ENCODE results near the gene ASCL1. TPM values are rescaled to one million over a fixed set of nuclear protein-coding genes. Genes with fewer than 3 reads are reported as not detected.

ASCL1 gene
- total RNA-seq, 1 experiment from 2014 or later: 0.07 TPM

GRCh38 chr12:102907918-102908317 is 49.6 kb upstream of the ASCL1 start (continued):
- TF ChIP-seq MLX (CRISPR knock-in tag; IDR thresholded peaks at IDR 0.05): no peak
- TF ChIP-seq TCF7 (CRISPR knock-in tag; IDR thresholded peaks at IDR 0.05; ENCODE audit: low read depth): no peak
- no peak for TF ChIP-seq ESRRA (CRISPR knock-in tag; IDR thresholded peaks at IDR 0.05; ENCODE audit: borderline replicate concordance)
- TF ChIP-seq, protein P1, sequence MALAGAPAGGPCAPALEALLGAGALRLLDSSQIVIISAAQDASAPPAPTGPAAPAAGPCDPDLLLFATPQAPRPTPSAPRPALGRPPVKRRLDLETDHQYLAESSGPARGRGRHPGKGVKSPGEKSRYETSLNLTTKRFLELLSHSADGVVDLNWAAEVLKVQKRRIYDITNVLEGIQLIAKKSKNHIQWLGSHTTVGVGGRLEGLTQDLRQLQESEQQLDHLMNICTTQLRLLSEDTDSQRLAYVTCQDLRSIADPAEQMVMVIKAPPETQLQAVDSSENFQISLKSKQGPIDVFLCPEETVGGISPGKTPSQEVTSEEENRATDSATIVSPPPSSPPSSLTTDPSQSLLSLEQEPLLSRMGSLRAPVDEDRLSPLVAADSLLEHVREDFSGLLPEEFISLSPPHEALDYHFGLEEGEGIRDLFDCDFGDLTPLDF (CRISPR knock-in tag; IDR thresholded peaks at IDR 0.05): no peak
- TF ChIP-seq MXD4 (CRISPR knock-in tag; IDR thresholded peaks at IDR 0.05; ENCODE audit: borderline replicate concordance): no peak
- no peak for TF ChIP-seq ATF3 (CRISPR knock-in tag; conservative IDR thresholded peaks at IDR 0.05)

DNA sequence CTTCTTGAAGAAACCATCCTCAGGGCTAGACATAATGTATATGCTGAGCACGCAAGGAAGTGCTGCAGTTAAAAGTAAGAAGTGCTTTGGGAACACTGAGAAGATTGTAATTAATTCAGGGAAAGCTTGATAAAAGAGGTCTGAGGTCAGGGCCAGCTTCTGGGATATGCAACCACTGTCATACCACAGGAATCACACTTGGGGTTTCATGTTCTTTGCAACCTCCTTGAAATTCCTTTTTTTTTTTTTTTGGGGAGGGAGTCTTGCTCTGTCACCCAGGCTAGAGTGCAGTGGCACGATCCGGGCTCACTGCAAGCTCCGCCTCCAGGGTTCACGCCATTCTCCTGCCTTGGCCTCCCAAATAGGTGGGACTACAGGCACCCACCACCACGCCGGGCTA is 47.3 kb upstream of the ASCL1 start:
- no peaks in the 10 kb centered on the region for H3K9me3 Mint-ChIP-seq
- TF ChIP-seq TCF7 (CRISPR knock-in tag; IDR thresholded peaks at IDR 0.05; ENCODE audit: low read depth) (no peak), JUN (CRISPR knock-in tag; IDR thresholded peaks at IDR 0.05) (no peak), SP1 (CRISPR knock-in tag; conservative IDR thresholded peaks at IDR 0.05) (no peak), NFATC4 (CRISPR knock-in tag; IDR thresholded peaks at IDR 0.05) (no peak), CREM (CRISPR knock-in tag; IDR thresholded peaks at IDR 0.05) (no peak), NFYB (CRISPR knock-in tag; conservative IDR thresholded peaks at IDR 0.05; ENCODE audit: low read depth) (no peak), ZNF317 (CRISPR knock-in tag; IDR thresholded peaks at IDR 0.05; ENCODE audit: borderline replicate concordance, low read depth) (no peak), EMX1 (CRISPR knock-in tag; IDR thresholded peaks at IDR 0.05) (no peak), MYBL2 (CRISPR knock-in tag; IDR thresholded peaks at IDR 0.05) (no peak), ZNF232 (CRISPR knock-in tag; IDR thresholded peaks at IDR 0.05) (no peak), ERG (CRISPR knock-in tag; IDR thresholded peaks at IDR 0.05) (no peak), PRRX2 (CRISPR knock-in tag; IDR thresholded peaks at IDR 0.05) (no peak), MLX (CRISPR knock-in tag; IDR thresholded peaks at IDR 0.05) (no peak), ELF4 (CRISPR knock-in tag; IDR thresholded peaks at IDR 0.05; ENCODE audit: low read depth) (no peak), ZNF671 (CRISPR knock-in tag; IDR thresholded peaks at IDR 0.05) (no peak), ZNF281 (CRISPR knock-in tag; IDR thresholded peaks at IDR 0.05) (no peak), OVOL2 (CRISPR knock-in tag; IDR thresholded peaks at IDR 0.05; ENCODE audit: borderline replicate concordance) (no peak), GTF2I (CRISPR knock-in tag; conservative IDR thresholded peaks at IDR 0.05) (no peak), ZNF263 (CRISPR knock-in tag; IDR thresholded peaks at IDR 0.05; ENCODE audit: low read depth) (no peak)
- TF ChIP-seq, protein P2, sequence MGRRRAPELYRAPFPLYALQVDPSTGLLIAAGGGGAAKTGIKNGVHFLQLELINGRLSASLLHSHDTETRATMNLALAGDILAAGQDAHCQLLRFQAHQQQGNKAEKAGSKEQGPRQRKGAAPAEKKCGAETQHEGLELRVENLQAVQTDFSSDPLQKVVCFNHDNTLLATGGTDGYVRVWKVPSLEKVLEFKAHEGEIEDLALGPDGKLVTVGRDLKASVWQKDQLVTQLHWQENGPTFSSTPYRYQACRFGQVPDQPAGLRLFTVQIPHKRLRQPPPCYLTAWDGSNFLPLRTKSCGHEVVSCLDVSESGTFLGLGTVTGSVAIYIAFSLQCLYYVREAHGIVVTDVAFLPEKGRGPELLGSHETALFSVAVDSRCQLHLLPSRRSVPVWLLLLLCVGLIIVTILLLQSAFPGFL (CRISPR knock-in tag; IDR thresholded peaks at IDR 0.05; ENCODE audit: borderline replicate concordance): no peak
- H3K4me3 Mint-ChIP-seq: no peak overlapping the region
- ChIA-PET CTCF (interaction anchor here (0.6 kb wide), 1 partner anchor 368 kb away, joined by 3 read pairs; no protein-coding TSS in a partner anchor), POLR2A (no interaction called here)
- H3K27ac Mint-ChIP-seq: no peak overlapping the region
- DNase-seq (ENCODE audit: low spot score) (no peak), ATAC-seq (no peak)
- no peaks in the 10 kb centered on the region for H3K36me3 Mint-ChIP-seq
- no peaks in the 10 kb centered on the region for H3K27me3 Mint-ChIP-seq (ENCODE audit: low read depth)
- H3K4me1 Mint-ChIP-seq: peaks cover 3% of the 10 kb centered on the region; the same call in 1 of the 2 replicates
